GM19240 (cell line): Measurements from ENCODE around the gene ACAP1.
"Not testable (repeated sequence)": the region's sequence is repeated elsewhere in the genome, so short reads cannot be mapped to it uniquely, and the experiment has no call there.

Experiments
- DNase-seq: peaks from one replicate; pipeline ENCODE4 v3.0.0; 2011; ENCODE audit warnings: low spot score; ENCODE audit not compliant: insufficient read length

Gene ACAP1

GRCh38 chr17:7354262-7354843, 18.0 kb downstream of the ACAP1 start:
- DNase-seq = no peak

DNA sequence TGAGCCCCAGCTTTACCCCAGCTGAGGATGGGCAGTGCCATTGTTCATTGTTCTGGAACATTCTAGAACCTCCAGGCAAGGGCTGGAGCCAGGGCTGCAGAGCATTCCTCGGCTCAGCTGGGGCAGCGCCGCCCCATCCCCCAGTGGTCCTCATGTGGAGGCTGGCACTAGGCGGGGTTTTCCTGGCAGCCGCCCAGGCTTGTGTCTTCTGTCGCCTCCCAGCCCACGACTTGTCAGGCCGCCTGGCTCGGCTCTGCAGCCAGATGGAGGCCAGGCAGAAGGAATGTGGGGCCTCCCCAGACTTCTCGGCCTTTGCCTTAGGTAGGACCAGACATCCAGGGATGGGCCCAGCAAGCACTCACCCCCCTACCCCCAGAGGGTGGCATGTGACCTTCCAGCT, 18.7 kb downstream of the ACAP1 start, which contains the start of gene TMEM95:
Gene TMEM95, plus strand, starts transcription at position 104 of the 400 bp plus-strand sequence. Its CDS starts 49 bp downstream, at position 153.
- no peak for DNase-seq

GRCh38 chr17:7355573-7355972, 19.2 kb downstream of the ACAP1 start:
- no peak for DNase-seq

- peak; percentile 85 for DNase-seq
Measured at GRCh38 chr17:7356072-7356549, 19.8 kb downstream of the ACAP1 start.

DNA sequence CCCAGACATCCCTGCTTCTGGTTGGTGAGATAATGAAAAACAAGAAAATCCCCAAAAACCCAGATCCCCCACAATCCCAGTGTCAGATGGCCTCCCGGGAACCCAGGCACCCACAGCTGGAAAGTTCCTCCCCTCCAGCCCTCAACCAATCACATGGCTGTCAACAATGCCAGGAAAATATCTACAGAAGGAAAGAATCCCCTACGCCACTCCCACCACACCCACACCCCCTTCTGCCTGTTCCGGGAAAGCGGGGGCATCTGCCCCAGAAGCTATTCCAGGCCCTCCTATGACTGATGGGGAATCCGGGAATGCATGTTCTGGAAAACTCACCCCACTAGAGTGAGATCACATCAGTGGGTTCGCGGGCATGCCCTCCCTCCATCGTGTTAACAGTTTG, 20.4 kb downstream of the ACAP1 start:
- DNase-seq = no peak

- no peak for DNase-seq
Measured at GRCh38 chr17:7357381-7357780, 21.1 kb downstream of the ACAP1 start.

- DNase-seq = no peak
Measured at GRCh38 chr17:7361906-7362305, 25.6 kb downstream of the ACAP1 start.

- DNase-seq = no peak
Measured at GRCh38 chr17:7363311-7363710, 27.0 kb downstream of the ACAP1 start.

GRCh38 chr17:7365963-7366362, 29.6 kb downstream of the ACAP1 start:
- not testable (repeated sequence) for DNase-seq

DNA sequence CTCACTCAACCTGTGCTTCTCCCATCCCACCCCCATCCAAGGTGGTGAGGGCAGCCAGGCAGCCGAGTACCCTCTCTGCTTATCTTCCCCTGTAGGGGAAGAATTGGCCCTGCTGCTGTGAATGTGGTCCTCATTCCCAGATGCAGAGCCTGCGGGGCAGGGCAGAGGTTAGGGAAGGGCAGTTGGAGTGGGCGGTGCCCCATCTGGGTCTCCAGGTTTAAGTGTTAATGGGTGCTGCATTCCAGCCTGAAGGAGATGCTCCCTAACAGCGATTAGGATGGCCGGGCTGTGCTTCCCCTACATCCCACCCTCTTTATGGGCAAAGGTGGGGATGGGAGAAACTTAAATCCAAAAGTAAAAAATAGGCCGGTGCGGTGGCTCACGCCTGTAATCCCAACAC, 30.8 kb downstream of the ACAP1 start:
- no peak for DNase-seq

DNA sequence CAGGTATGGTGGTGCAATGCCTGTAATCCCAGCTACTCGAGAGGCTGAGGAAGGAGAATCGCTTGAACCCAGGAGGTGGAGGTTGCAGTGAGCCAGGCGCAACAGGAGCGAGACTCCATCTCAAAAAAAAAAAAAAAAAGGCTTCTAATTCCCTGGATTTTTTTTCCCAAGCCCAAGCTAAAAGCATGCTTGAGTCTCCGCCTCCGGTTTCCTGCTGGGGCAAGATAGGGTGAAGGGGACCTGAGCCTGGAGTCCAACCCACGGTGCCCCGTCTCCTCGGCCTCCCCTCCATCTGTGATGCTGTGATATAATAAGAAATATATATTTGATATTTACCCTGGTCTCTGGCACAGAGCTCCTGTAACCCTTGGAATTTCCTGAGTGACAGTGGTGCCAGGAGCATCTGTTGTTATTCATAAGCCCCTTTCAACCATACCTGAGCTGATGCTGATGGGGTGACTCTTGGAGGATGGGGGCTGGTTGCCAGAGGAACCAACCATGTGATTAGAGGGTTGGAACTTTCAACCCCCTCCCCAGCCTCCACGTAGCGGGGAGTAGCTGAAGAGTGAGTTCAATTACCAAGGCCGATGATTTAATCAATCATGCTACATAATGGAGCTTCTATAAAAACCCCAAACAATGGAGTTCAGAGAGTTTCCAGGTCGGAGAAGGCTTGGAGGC, 31.7 kb downstream of the ACAP1 start:
- DNase-seq = no peak

DNA sequence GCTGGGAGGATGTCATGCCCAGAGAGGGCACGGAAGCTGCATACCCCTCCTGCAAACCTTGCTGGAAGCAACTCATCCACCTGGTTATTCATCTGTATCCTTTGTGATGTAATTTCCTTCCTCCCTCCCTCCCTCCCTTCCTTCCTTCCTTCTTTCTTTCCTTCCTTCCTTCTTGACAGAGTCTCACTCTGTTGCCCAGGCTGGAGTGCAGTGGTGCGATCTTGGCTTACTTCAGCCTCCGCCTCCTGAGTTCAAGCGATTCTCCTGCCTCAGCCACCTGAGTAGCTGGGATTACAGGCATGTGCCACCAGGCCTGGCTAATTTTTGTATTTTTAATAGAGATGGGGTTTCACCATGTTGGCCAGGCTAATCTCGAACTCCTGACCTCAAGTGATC, 32.3 kb downstream of the ACAP1 start:
- not testable (repeated sequence) for DNase-seq

- no peak for DNase-seq
Measured at GRCh38 chr17:7369825-7370224, 33.5 kb downstream of the ACAP1 start.

DNA sequence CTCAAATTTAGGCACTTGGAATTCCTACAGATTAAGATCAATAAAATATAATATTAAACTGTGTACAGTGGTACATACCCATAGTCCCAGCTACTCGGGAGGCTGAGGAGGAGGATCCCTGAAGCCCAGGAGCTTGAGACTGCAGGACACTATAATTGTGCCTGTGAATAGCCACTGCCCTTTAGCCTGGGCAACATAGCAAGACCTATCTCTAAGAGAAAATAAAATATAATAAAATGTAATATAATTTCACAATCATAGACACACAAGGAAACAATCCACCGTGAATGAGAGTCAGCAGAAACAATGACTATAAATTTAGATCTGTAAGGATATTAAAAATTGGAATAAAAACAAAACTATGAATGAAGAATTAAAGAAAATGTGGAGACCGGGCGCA, 34.5 kb downstream of the ACAP1 start:
- no peak for DNase-seq

- no peak for DNase-seq
Measured at GRCh38 chr17:7374353-7374752, 38.0 kb downstream of the ACAP1 start.

GRCh38 chr17:7379134-7379533, 42.8 kb downstream of the ACAP1 start:
- no peak for DNase-seq

DNA sequence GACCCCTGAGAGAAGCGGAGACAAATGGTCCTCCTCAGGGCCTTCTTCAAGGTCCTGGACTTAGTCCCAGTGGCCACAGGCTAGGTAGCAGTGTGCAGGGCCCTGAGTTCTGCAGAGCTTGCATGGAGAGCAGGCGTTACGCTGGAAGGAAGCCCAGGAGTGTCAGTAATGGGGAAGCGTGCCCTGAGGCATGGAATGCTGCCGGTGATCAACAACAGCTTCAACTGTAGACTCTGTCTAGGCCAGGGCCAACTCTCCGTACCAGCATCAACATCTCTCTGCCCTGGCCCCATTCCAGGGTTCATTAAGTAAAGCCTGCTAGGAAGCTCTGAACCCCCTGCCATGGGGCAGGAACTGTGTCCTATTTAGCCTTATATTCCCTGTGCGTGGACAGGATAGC, 44.0 kb downstream of the ACAP1 start:
- no peak for DNase-seq

DNA sequence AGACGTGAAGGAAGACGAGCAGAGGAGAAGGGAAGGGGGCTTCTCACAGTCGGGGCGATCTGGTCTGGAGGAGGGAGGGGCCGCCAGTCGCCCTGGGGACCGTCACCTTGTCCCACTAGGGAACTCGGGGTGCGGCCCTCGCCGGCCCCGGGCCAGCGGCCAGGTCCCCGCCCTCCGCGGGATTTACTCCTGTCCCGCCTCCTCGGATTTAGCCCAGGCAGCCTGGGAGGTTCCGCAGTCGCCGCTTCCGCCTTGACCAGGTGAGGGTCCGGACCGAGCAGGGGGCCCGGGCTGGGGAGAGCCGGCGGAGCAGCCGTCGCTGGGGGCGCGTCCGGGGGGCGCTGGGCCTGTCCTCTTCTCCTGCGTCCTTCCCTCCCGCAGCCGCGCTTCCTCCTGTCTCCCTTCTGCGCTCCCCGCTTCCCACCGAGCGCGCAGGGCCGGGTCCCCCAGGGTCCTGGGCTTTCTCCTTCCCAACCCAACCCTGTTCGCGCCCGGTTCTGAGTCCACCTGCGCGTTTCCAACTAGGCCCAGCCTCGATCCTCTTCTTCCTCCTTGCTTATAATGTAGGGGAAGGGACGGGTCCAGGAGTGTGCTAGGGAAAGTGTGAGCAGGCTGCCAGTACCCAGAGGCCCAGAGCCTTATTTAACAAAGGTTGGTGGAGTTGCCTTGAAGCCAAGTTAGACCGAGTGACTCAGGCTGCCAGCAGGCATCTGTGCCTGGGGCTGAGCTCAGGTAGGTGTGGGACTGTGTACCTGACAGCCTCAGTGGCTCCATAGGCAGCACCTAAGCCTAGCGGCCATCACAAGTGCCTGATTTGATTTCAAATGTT, 44.7 kb downstream of the ACAP1 start, which contains the start of gene TNK1:
Gene TNK1, plus strand, starts transcription at position 235 of the 829 bp plus-strand sequence. CDS start 1,838 bp downstream, outside the sequence.
- DNase-seq = no peak

GRCh38 chr17:7382901-7383300, 46.6 kb downstream of the ACAP1 start:
- DNase-seq = no peak

- DNase-seq = no peak
Measured at GRCh38 chr17:7383371-7383741, 47.0 kb downstream of the ACAP1 start.

GRCh38 chr17:7383742-7384488, 47.6 kb downstream of the ACAP1 start:
- peak; percentile 89 for DNase-seq
